ENCODE results near the gene PRKAR2B. TPM values are rescaled to one million over a fixed set of nuclear protein-coding genes. Genes with fewer than 3 reads are reported as not detected.

Gene PRKAR2B
- polyA plus RNA-seq, 1 of the 3 experiments (the other 2 are of a cell fraction), result 17.3 TPM

- peak; percentile 27 for DNase-seq
- peak overlapping the region; percentile 41; the same call in 1 of the 2 replicates for H2AFZ ChIP-seq (ENCODE audit: low read depth)
- H3K9me3 ChIP-seq, result peaks cover 13% of the 10 kb centered on the region
- H3K4me2 ChIP-seq, result peak overlapping the region; percentile 19; the same call in 1 of the 2 replicates
- no peaks in the 10 kb centered on the region for H4K20me1 ChIP-seq (ENCODE audit: insufficient read depth)
- H3K79me2 ChIP-seq (ENCODE audit: insufficient read depth), result no peaks in the 10 kb centered on the region
- no peak overlapping the region for H3K4me3 ChIP-seq (ENCODE audit: low read depth in 2 of 2, low read length in 1 of 2)
- no peaks in the 10 kb centered on the region for H3K9me2 ChIP-seq
- H3K4me1 ChIP-seq (ENCODE audit: control insufficient read depth in 1 of 2, insufficient read depth in 2 of 2, low read depth in 1 of 2, low read length in 1 of 2), result no peaks in the 10 kb centered on the region
- H3F3A ChIP-seq (replicated peaks; ENCODE audit: insufficient read depth), result peaks cover 17% of the 10 kb centered on the region
- CTCF ChIA-PET, result interaction anchor here (1.0 kb wide), 1 partner anchor 112 kb away, joined by 3 read pairs; no protein-coding TSS in a partner anchor
- H3K27me3 ChIP-seq (ENCODE audit: insufficient read depth), result no peaks in the 10 kb centered on the region
- POLR2A ChIA-PET, result no interaction called here
- peak overlapping the region; percentile 10; the same call in 1 of the 2 replicates for H3K9ac ChIP-seq
- no peaks in the 10 kb centered on the region for H3K36me3 ChIP-seq (replicated peaks in 1 of 2; ENCODE audit: control insufficient read depth in 1 of 2, insufficient read depth in 2 of 2, low read length in 1 of 2)
- H3K27ac ChIP-seq (ENCODE audit: low read depth in 2 of 2, low read length in 1 of 2), result peak overlapping the region; percentile 23 to 88; a peak in 3 of 4 replicates
- peak; percentile 80 for TF ChIP-seq SIN3A (IDR thresholded peaks at IDR 0.05; ENCODE audit: borderline replicate concordance, low read depth, low read length)
- TF ChIP-seq MAX (IDR thresholded peaks at IDR 0.05; ENCODE audit: low read depth), result peak; percentile 79
- TF ChIP-seq ZBTB33 (IDR thresholded peaks at IDR 0.05; ENCODE audit: borderline replicate concordance, low read depth), result peak; percentile 86
- peak; percentile 100 for TF ChIP-seq FOSL2 (IDR thresholded peaks at IDR 0.05; ENCODE audit: borderline replicate concordance, low read depth)
- peak; percentile 100 for TF ChIP-seq JUND (IDR thresholded peaks at IDR 0.05)
- TF ChIP-seq ELF1 (IDR thresholded peaks at IDR 0.05), result no peak
- TF ChIP-seq TCF12 (IDR thresholded peaks at IDR 0.05), result peak; percentile 100
- no peak for TF ChIP-seq IRF3 (IDR thresholded peaks at IDR 0.05; ENCODE audit: low read depth, low read length)
- no peak for TF ChIP-seq EZH2phosphoT487 (IDR thresholded peaks at IDR 0.05; ENCODE audit: borderline replicate concordance, low read depth)
- no peak for TF ChIP-seq CHD2 (IDR thresholded peaks at IDR 0.05; ENCODE audit: low read length, partially characterized antibody)
- peak; percentile 97 for TF ChIP-seq PBX3 (IDR thresholded peaks at IDR 0.05)
- TF ChIP-seq GABPA (IDR thresholded peaks at IDR 0.05; ENCODE audit: low read depth), result 0 out of 2 replicates have a peak, but pooled peaks have one; percentile 26
- no peak for TF ChIP-seq USF2 (IDR thresholded peaks at IDR 0.05; ENCODE audit: borderline replicate concordance, low read depth, low read length)
- TF ChIP-seq RXRA (IDR thresholded peaks at IDR 0.05; ENCODE audit: borderline replicate concordance, low read depth), result peak; percentile 93; the same call in 1 of the 2 replicates
- TF ChIP-seq FOXM1 (IDR thresholded peaks at IDR 0.05; ENCODE audit: low read depth), result peak; percentile 44; the same call in 1 of the 2 replicates
- peak; percentile 84 for TF ChIP-seq YY1 (IDR thresholded peaks at IDR 0.05; ENCODE audit: low read depth)
- no peak for TF ChIP-seq NRF1 (IDR thresholded peaks at IDR 0.05; ENCODE audit: low read depth, low read length)
- peak; percentile 93; the same call in 1 of the 2 replicates for TF ChIP-seq POLR2AphosphoS5 (IDR thresholded peaks at IDR 0.05; ENCODE audit: low read depth, low read length)
- peak; percentile 85 for TF ChIP-seq NFIC (IDR thresholded peaks at IDR 0.05; ENCODE audit: borderline replicate concordance)
- peak; percentile 53 for TF ChIP-seq USF1 (IDR thresholded peaks at IDR 0.05; ENCODE audit: borderline replicate concordance, low read depth)
- TF ChIP-seq TEAD4 (IDR thresholded peaks at IDR 0.05; ENCODE audit: borderline replicate concordance, insufficient read depth), result peak; percentile 95
- TF ChIP-seq REST (IDR thresholded peaks at IDR 0.05; ENCODE audit: low read depth, low read length), result peak; percentile 77
- 0 out of 2 replicates have a peak, but pooled peaks have one; percentile 33 for TF ChIP-seq TAF1 (IDR thresholded peaks at IDR 0.05; ENCODE audit: borderline replicate concordance, low read depth, low read length)
Measured at GRCh38 chr7:107035446-107035845, 9.1 kb upstream of the PRKAR2B start.

Data from SK-N-SH (cell line).